Keratinocyte (primary cell): ENCODE measurements around the gene STX18. TPM values are rescaled to one million over a fixed set of nuclear protein-coding genes. Genes with fewer than 3 reads are reported as not detected.

Experiments
- DNase-seq: peaks from one replicate; pipeline ENCODE4 v3.0.0-alpha.2; 2011; ENCODE audit warnings: low read depth, missing footprints, low spot score
- FAIRE-seq: peaks from 2 replicates; lab custom pipeline; 2011; peaks lifted over from hg19 to GRCh38; lab: Jason Lieb, UNC
- H2AFZ ChIP-seq: 2 replicates; pipeline ENCODE4 v1.6.0; 2012; ENCODE audit warnings: low read length, control low read depth, inconsistent platforms; ENCODE audit not compliant: control insufficient read depth
- H3K27ac ChIP-seq: 2 replicates; pipeline ENCODE4 v1.5.1; 2011; ENCODE audit warnings: low read length; ENCODE audit not compliant: control insufficient read depth, insufficient read depth
- H3K27me3 ChIP-seq: 3 replicates; pipeline ENCODE4 v1.6.0; 2011; ENCODE audit warnings: low read length; ENCODE audit not compliant: control insufficient read depth, insufficient read depth; ENCODE audit errors: extremely low read depth
- H3K36me3 ChIP-seq, 2 experiments: 2 replicates in 1 of 2; 3 replicates in 1 of 2; pipeline ENCODE4 v1.5.1; 2011; ENCODE audit warnings: low read length in 2 of 2, mild to moderate bottlenecking in 1 of 2; ENCODE audit not compliant: control insufficient read depth in 2 of 2, insufficient read depth in 2 of 2; ENCODE audit errors: extremely low read depth in 1 of 2
- H3K4me1 ChIP-seq: 3 replicates; pipeline ENCODE4 v1.5.1; 2011; ENCODE audit warnings: low read length; ENCODE audit not compliant: control insufficient read depth, insufficient read depth; ENCODE audit errors: extremely low read depth
- H3K4me2 ChIP-seq: 3 replicates; pipeline ENCODE4 v1.6.0; 2011; ENCODE audit warnings: low read depth, low read length; ENCODE audit not compliant: control insufficient read depth, insufficient read depth; ENCODE audit errors: extremely low read depth
- H3K4me3 ChIP-seq, 3 experiments: fragments of 200-600 bp in 1 of 3; sonication (generic) in 1 of 3; 2 replicates in 2 of 3; 3 replicates in 1 of 3; pipeline ENCODE4 v1.5.1; 2011 to 2016; ENCODE audit warnings: low read length in 3 of 3, mild to moderate bottlenecking in 3 of 3, control low read depth in 2 of 3, inconsistent platforms in 1 of 3, low read depth in 1 of 3, mixed read lengths in 1 of 3, mixed run types in 1 of 3, moderate library complexity in 1 of 3; ENCODE audit not compliant: control insufficient read depth in 2 of 3, insufficient read depth in 2 of 3; ENCODE audit errors: extremely low read depth in 1 of 3
- H3K79me2 ChIP-seq: 2 replicates; pipeline ENCODE4 v1.6.0; 2012; ENCODE audit warnings: low read length; ENCODE audit not compliant: control insufficient read depth, insufficient read depth
- H3K9ac ChIP-seq: 3 replicates; pipeline ENCODE4 v1.6.0; 2011; ENCODE audit warnings: low read length; ENCODE audit not compliant: control insufficient read depth, insufficient read depth; ENCODE audit errors: extremely low read depth
- H3K9me1 ChIP-seq: 3 replicates; pipeline ENCODE4 v1.6.0; 2011; ENCODE audit warnings: low read length; ENCODE audit not compliant: control insufficient read depth, insufficient read depth; ENCODE audit errors: extremely low read depth
- H3K9me3 ChIP-seq: 2 replicates; pipeline ENCODE4 v1.5.1; 2012; ENCODE audit warnings: low read depth, low read length; ENCODE audit not compliant: control insufficient read depth
- H4K20me1 ChIP-seq: 3 replicates; pipeline ENCODE4 v1.6.0; 2011; ENCODE audit warnings: low read length; ENCODE audit not compliant: control insufficient read depth, insufficient read depth; ENCODE audit errors: extremely low read depth
- EZH2 ChIP-seq: IDR thresholded peaks from one replicate; pipeline ENCODE4 v1.6.1; 2012; ENCODE audit warnings: inconsistent platforms, mild to moderate bottlenecking, low read length, moderate library complexity
- dilution Hi-C: fragments of 300-500 bp; cut with MboI; formaldehyde crosslinking; loops from one replicate; pipeline ENCODE4 v1.7.0; 2020; ENCODE audit warnings: low sequenced_read_pairs; ENCODE audit not compliant: extremely low pct_ligation_motif_present
- polyA plus RNA-seq, 5 experiments: library from polyadenylated mRNA; depleted of rRNA in 3 of 5; stranded (reverse) in 3 of 5; stranded (forward) in 1 of 5; unstranded in 1 of 5; fragments of >200 nt; gene quantifications; 1 replicate in 1 of 5; 2 replicates in 3 of 5; 3 replicates in 1 of 5; pipeline versions ENCODE4 v1.2.1 to v1.2.3, GENCODE V29; 2011 to 2012; ENCODE audit warnings: missing spikeins in 2 of 5, low read depth in 1 of 5, low replicate concordance in 1 of 5
- TF ChIP-seq, protein P1 (sequence below), 3 experiments: IDR thresholded peaks in 1 of 3; conservative IDR thresholded peaks in 1 of 3; optimal IDR thresholded peaks in 1 of 3; 2 replicates in 2 of 3; 3 replicates in 1 of 3; pipeline versions ENCODE3 to v1.5.1; 2011; ENCODE audit warnings: low read length in 3 of 3, mild to moderate bottlenecking in 3 of 3, moderate library complexity in 2 of 3, control low read depth in 1 of 3, inconsistent platforms in 1 of 3; ENCODE audit not compliant: insufficient read depth in 2 of 3; ENCODE audit errors: extremely low read depth in 1 of 3

STX18 gene
- polyA plus RNA-seq, 1 donor (not counting 4 experiments of a cell fraction or from before 2014, with no cell fraction given), result 21.6 TPM

DNA sequence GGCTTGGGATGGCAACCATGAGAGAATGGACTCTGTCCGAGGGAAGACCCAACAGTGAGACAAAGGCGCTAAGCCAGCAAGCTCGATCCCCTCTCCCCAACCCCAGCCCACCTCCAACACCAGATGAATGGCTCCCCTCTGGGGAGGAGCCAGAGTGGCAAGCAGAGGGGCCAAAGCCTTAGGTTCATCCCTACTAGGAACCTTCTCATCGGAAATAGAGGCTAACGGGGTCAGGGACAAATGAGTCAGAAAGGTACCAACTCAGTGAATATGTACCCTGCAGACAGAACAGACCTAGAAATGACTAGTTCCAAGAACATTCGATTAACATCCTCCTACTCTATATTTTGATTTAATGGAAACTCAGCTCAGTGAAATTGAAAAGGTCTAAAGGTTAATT, 81.1 kb downstream of the STX18 start:
- H3K4me3 ChIP-seq, result no peak overlapping the region
- dilution Hi-C loops, result no loop called here
- no peaks in the 10 kb centered on the region for H3K79me2 ChIP-seq
- H3K4me2 ChIP-seq, result no peak overlapping the region
- no peaks in the 10 kb centered on the region for H3K9me1 ChIP-seq
- peaks cover 8 to 14% of the 10 kb centered on the region in 2 experiments for H3K36me3 ChIP-seq
- no peaks in the 10 kb centered on the region for H3K27me3 ChIP-seq
- H2AFZ ChIP-seq, result no peak overlapping the region
- no peak overlapping the region for H3K27ac ChIP-seq
- DNase-seq (no peak), FAIRE-seq (no peak)
- no peak overlapping the region for H3K9ac ChIP-seq
- H4K20me1 ChIP-seq, result no peaks in the 10 kb centered on the region
- H3K4me1 ChIP-seq, result no peaks in the 10 kb centered on the region
- no peaks in the 10 kb centered on the region for H3K9me3 ChIP-seq
- TF ChIP-seq, protein P1, sequence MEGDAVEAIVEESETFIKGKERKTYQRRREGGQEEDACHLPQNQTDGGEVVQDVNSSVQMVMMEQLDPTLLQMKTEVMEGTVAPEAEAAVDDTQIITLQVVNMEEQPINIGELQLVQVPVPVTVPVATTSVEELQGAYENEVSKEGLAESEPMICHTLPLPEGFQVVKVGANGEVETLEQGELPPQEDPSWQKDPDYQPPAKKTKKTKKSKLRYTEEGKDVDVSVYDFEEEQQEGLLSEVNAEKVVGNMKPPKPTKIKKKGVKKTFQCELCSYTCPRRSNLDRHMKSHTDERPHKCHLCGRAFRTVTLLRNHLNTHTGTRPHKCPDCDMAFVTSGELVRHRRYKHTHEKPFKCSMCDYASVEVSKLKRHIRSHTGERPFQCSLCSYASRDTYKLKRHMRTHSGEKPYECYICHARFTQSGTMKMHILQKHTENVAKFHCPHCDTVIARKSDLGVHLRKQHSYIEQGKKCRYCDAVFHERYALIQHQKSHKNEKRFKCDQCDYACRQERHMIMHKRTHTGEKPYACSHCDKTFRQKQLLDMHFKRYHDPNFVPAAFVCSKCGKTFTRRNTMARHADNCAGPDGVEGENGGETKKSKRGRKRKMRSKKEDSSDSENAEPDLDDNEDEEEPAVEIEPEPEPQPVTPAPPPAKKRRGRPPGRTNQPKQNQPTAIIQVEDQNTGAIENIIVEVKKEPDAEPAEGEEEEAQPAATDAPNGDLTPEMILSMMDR (optimal IDR thresholded peaks at IDR 0.05 in 1 of 3, IDR thresholded peaks at IDR 0.05 in 1 of 3, conservative IDR thresholded peaks at IDR 0.05 in 1 of 3; ENCODE audit: extremely low read depth in 1 of 3, insufficient read depth in 2 of 3, low read length in 3 of 3), result no peak
- no peak for TF ChIP-seq EZH2

DNA sequence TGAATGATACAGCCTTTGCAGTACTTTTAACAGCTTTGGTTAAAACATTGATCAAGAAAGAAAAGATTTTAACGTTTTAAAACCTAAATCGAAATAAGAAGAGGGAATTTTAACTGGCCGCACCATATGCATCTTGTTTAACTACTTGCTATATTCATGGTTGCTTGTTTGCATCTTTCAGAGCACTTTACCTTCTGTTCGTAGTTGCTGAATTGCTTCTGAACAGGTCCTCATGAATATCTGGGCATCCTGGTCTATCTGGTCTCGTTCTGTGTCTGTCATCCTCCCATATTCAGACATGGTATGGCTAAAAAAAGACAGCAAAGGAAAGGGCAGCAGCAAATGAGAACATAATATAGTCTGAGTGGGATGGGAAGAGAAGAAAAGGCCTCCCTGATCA, 82.7 kb downstream of the STX18 start:
- H3K27ac ChIP-seq, result no peak overlapping the region
- dilution Hi-C loops, result no loop called here

More for the DNA sequence above, 82.7 kb downstream of the STX18 start:
- H3K9me3 ChIP-seq, result no peaks in the 10 kb centered on the region
- H3K79me2 ChIP-seq, result no peaks in the 10 kb centered on the region
- H3K9me1 ChIP-seq, result no peaks in the 10 kb centered on the region
- H3K9ac ChIP-seq, result no peak overlapping the region
- no peaks in the 10 kb centered on the region for H3K27me3 ChIP-seq
- H3K4me2 ChIP-seq, result no peak overlapping the region
- TF ChIP-seq EZH2, result no peak
- no peaks in the 10 kb centered on the region for H3K4me1 ChIP-seq
- no peak overlapping the region for H3K4me3 ChIP-seq
- no peak overlapping the region for H2AFZ ChIP-seq
- DNase-seq (no peak), FAIRE-seq (no peak)
- H4K20me1 ChIP-seq, result no peaks in the 10 kb centered on the region
- H3K36me3 ChIP-seq, result peaks cover 8 to 16% of the 10 kb centered on the region in 2 experiments
